SK-N-MC (cell line): ENCODE data around the gene AGAP1.

Experiments used
- DNase-seq: peaks from one replicate; pipeline ENCODE4 v3.0.0-alpha.2; 2011; ENCODE audit warnings: low read depth, low spot score
- H3K27ac ChIP-seq: fragments of 200-600 bp; sonication (generic); 2 replicates; pipeline ENCODE4 v1.5.1; 2016; ENCODE audit warnings: mixed run types
- H3K36me3 ChIP-seq: fragments of 200-600 bp; sonication (generic); 2 replicates; pipeline ENCODE4 v1.6.1; 2017; ENCODE audit warnings: antibody characterized with exemption, low read length, mixed read lengths; ENCODE audit not compliant: insufficient read depth
- H3K4me3 ChIP-seq: fragments of 200-600 bp; sonication (generic); 2 replicates; pipeline ENCODE4 v1.5.1; 2016
- H3K9ac ChIP-seq: fragments of 200-600 bp; sonication (generic); 2 replicates; pipeline ENCODE4 v1.8.0; 2017; ENCODE audit warnings: mixed run types, mixed read lengths; ENCODE audit not compliant: insufficient read length
- H3K9me3 ChIP-seq: fragments of 200-600 bp; sonication (generic); 2 replicates; pipeline ENCODE4 v1.6.1; 2017; ENCODE audit warnings: low read depth, mild to moderate bottlenecking, antibody characterized with exemption, low read length, moderate library complexity, mixed read lengths
- EZH2 ChIP-seq: fragments of 200-600 bp; sonication (generic); IDR thresholded peaks from one replicate; pipeline ENCODE4 v1.6.1; 2017; ENCODE audit warnings: antibody characterized with exemption
- FOXP2 ChIP-seq: optimal IDR thresholded peaks from 2 replicates; pipeline ENCODE3; 2011; ENCODE audit warnings: mild to moderate bottlenecking, moderate library complexity; ENCODE audit not compliant: insufficient read depth; ENCODE audit errors: extremely low read length, control extremely low read depth
- POLR2AphosphoS5 ChIP-seq: IDR thresholded peaks from 2 replicates; pipeline ENCODE4 v1.6.1; 2012; ENCODE audit warnings: mild to moderate bottlenecking, low read depth, low read length, borderline replicate concordance

Gene AGAP1

DNA sequence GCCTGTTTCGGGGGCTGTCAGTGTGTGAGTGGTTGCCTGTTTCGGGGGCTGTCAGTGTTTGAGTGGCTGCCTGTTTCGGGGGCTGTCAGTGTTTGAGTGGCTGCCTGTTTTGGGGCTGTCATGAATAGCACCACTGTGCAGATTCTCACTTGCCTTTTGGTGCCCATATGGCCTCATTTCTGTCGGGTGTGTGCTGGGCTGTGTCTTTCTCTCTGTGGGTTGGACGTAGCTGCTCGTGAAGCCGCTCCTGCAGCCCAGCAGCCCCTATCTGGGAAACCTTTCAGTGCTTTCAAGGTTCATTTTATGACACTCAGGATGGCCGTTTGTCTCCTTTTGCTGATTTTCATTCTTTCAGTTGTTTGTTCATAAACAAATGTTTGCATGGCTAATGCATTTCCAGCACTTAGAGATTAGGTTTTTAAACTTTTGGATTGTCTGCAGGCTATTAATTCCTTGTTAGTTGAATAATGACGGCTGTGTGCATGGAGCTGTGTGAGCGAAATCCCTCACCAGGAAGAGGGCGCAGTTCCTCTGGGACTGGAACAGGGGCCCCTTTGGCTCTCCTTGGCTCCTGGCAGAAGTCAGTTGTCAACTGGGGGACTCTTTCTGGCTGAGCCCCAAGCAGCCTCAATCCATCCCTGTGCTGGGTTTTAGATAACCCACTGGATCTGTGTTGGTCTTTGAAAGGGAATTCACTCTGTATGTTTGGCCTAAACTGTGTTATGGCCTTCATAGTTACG lies 10.8 kb downstream of the AGAP1 start:
- Histone ChIP-seq H3K9me3 (no peaks in the 10 kb centered on the region), H3K36me3 (no peaks in the 10 kb centered on the region), H3K9ac (no peak overlapping the region), H3K4me3 (peak overlapping the region; percentile 42), H3K27ac (0 out of 2 replicates have a peak overlapping the region, but pooled peaks have one; percentile 39)
- TF ChIP-seq EZH2 = no peak
- TF ChIP-seq POLR2AphosphoS5 = no peak
- no peak for TF ChIP-seq FOXP2
- DNase-seq = no peak

DNA sequence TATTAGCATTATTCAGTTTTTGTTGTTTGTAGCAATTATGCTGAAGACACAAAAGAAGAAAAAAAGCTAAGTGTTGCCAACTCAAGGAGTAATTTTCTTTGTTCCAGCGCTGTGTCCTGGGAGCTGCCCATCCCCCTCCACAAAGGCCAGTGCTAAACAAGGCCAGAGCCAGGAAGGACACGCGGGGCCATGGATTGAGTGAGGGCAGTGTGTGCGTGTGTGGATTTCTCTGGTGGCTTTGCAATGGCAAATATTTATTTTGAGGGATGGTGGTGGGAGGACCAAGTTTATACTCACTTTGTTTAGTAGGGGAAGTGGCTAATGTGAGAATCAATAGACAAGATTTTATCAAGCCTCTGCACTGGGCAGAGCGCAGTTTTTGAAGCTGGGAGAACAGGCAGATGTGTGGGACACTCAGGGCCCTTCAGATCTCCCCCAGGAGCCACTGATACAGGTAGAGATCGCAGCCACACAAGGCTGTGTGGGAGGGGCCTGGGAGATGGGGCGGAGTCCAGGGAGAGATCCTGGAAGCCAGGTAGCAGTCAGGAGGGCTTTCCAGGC lies 11.4 kb downstream of the AGAP1 start:
- Histone ChIP-seq H3K36me3 (no peaks in the 10 kb centered on the region), H3K9ac (no peak overlapping the region), H3K27ac (0 out of 2 replicates have a peak overlapping the region, but pooled peaks have one; percentile 39), H3K9me3 (no peaks in the 10 kb centered on the region), H3K4me3 (no peak overlapping the region; the same call in 1 of the 2 replicates)
- no peak for TF ChIP-seq FOXP2
- no peak for TF ChIP-seq EZH2
- TF ChIP-seq POLR2AphosphoS5 = no peak
- no peak for DNase-seq

DNA sequence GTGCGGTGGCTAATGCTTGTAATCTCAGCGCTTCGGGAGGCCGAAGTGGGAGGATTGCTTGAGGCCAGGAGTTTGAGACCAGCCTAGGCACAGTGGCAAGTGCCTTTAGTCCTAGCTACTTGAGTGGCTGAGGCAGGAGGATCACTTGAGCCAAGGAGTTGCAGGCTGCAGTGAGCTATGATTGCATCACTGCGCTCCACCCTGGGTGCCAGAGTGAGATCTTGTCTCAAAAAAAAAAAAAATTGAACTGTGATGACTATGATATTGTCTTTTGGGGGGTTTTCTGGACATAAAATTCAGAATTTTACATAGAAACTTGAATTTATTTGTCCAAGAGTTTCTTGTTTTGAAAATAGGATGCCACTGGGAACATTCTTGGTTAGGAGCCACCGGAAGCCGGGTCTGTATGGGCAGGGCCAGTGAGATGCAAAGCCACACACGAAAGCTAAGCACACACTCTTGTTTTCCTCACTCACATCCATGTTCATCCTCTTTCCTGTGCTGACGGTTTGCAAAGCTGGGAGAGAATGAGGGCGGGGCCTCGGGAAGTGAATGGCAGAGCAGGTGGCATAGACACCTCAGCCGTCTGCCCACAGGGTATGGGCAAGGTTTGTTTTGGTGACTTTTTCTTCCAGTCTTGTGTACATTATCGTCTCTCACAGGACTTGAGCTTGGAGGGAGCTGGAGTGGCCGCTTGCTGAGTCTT lies 12.6 kb downstream of the AGAP1 start:
- no peak overlapping the region for H3K9ac ChIP-seq
- H3K36me3 ChIP-seq = no peaks in the 10 kb centered on the region
- H3K9me3 ChIP-seq = no peaks in the 10 kb centered on the region
- H3K4me3 ChIP-seq = no peak overlapping the region
- H3K27ac ChIP-seq = no peak overlapping the region
- DNase-seq = no peak
- TF ChIP-seq EZH2 (no peak), FOXP2 (no peak), POLR2AphosphoS5 (no peak)

DNA sequence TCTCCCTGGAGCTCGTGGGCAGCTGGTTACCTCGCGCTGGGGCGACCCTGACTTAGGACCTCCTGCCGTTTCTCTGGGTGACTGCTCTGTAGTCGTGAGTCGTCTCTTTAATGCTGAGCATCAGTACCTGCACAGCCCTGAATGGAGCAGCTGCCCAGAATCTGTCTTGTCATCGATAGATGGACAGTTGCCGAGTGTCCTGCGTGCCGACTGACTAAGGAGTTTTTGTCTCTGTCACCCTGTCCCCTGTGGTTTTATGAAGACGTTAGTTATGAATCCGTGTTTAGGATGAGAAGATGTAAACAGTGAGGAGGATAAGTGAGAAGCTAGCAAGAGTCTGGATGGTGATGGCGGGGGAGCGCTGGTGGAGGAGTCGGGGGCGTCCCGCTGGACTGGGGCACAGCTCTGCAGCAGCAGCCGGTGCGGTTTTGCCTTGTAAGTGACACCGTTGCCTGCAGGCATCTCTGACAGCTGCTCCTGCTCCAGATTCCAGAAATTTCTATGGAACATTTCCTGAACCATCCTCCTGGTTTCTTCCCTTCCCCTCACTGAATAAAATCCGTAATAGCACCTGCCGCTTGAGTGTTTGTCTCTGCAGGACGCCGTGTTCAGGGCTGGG lies 13.3 kb downstream of the AGAP1 start:
- Histone ChIP-seq H3K27ac (no peak overlapping the region), H3K9ac (no peak overlapping the region), H3K36me3 (no peaks in the 10 kb centered on the region), H3K4me3 (no peak overlapping the region), H3K9me3 (no peaks in the 10 kb centered on the region)
- TF ChIP-seq FOXP2 (no peak), EZH2 (no peak), POLR2AphosphoS5 (no peak)
- no peak for DNase-seq

DNA sequence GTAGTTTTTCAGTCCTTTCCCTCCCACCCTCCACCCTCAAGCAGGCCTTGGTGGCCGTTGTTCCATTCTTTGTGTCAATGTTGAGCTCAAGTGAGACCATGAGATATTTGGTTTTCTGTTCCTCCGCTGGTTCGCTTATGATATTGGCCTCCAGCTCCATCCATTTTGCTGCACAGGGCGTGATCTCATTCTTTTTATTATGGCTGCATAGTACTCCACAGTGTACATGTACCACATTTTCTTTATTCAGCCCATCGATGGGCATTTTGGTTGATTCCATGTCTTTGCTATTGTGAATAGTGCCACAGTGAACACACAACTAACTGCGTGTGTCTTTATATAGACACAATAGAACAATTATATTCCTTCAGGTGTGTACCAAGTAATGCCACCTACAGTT lies 14.1 kb downstream of the AGAP1 start:
- Histone ChIP-seq H3K9me3 (no peaks in the 10 kb centered on the region), H3K9ac (no peak overlapping the region), H3K4me3 (no peak overlapping the region), H3K27ac (no peak overlapping the region), H3K36me3 (no peaks in the 10 kb centered on the region)
- TF ChIP-seq POLR2AphosphoS5 (no peak), EZH2 (no peak), FOXP2 (no peak)
- DNase-seq = no peak

DNA sequence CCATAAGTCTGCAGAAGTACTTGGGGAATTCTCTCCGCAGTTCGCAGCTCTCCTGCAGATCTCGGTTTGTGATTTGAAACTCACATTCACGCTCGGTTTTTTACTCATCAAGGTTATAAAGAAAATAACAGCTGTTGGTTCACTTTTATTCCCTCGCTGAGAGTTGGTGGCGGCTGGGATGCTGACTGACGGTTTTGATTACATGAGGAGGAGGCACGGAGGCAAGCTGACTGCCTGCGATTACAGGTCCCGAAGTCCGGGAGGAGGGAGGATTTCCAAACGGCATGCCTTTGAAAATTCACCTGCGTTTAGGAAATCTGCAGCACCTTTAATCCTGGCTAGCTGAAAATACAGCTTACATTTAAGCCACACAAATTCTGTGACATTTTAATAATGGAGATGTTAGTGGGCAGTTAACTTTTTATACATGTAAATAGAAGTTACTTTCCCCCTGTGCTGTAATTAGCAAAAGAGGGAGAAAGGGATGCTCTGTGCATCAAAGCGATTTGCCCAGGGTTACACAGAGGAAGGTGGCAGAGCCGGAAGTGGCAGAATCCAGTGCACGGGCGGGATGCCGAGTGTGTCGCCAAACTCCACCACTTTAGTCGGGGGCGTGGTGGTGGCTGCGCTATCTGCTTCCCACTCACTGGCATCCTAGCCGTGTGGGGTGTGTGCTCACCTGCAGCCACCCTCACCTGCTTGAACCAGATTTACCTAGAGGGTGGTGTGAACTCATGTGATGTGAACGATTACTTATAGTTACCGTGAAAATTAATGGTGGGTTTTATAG lies 14.7 kb downstream of the AGAP1 start:
- H3K27ac ChIP-seq = no peak overlapping the region
- H3K9me3 ChIP-seq = no peaks in the 10 kb centered on the region
- no peak overlapping the region for H3K9ac ChIP-seq
- no peak overlapping the region for H3K4me3 ChIP-seq
- no peak for DNase-seq
- TF ChIP-seq EZH2 (no peak), POLR2AphosphoS5 (no peak), FOXP2 (no peak)
- H3K36me3 ChIP-seq = no peaks in the 10 kb centered on the region

DNA sequence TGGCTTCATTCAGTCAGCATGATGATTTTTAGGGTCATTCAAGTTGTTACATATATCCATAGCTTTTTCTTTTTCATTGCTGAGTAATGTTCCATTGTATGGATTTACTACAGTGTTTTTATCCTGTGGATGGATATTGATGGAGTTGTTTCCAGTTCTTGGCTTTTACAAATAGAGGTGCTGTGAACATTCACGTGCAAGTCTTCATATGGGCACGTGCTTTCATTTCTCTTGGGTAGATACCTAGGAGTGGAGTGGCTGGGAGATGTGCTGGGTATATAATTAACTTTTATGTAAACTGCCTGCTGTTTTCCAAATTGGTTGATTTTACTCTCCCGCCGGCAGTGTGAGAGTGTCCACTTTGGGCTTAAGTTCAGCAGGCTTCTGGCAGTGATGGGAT lies 16.5 kb downstream of the AGAP1 start:
- DNase-seq = no peak
- no peak overlapping the region for H3K27ac ChIP-seq
- no peaks in the 10 kb centered on the region; the same call in 1 of the 2 replicates for H3K36me3 ChIP-seq
- TF ChIP-seq POLR2AphosphoS5 (no peak), EZH2 (no peak), FOXP2 (no peak)
- H3K9ac ChIP-seq = no peak overlapping the region
- H3K9me3 ChIP-seq = no peaks in the 10 kb centered on the region
- H3K4me3 ChIP-seq = no peak overlapping the region
